HEK293 (cell line): Measurements from ENCODE around the gene SLC25A45.

Source experiments
- BCL11A ChIP-seq: fragments of 450-650 bp; formaldehyde crosslinking; IDR thresholded peaks from 2 replicates; pipeline ENCODE4 v1.5.1; 2016; ENCODE audit warnings: low read depth, missing biosample characterization, missing genetic modification characterization
- BCL11B ChIP-seq: fragments of 450-650 bp; formaldehyde crosslinking; IDR thresholded peaks from 2 replicates; pipeline ENCODE4 v1.5.1; 2016; ENCODE audit warnings: low read depth, missing biosample characterization, missing genetic modification characterization
- IKZF3 ChIP-seq: fragments of 450-650 bp; IDR thresholded peaks from 2 replicates; pipeline ENCODE4 v1.5.0; 2018; ENCODE audit warnings: missing biosample characterization, mild to moderate bottlenecking, missing genetic modification characterization, moderate library complexity
- KLF8 ChIP-seq: fragments of 450-650 bp; formaldehyde crosslinking; IDR thresholded peaks from 2 replicates; pipeline ENCODE4 v1.5.1; 2016; ENCODE audit warnings: missing biosample characterization, missing genetic modification characterization
- OSR2 ChIP-seq: fragments of 450-650 bp; formaldehyde crosslinking; IDR thresholded peaks from 2 replicates; pipeline ENCODE4 v1.5.1; 2016; ENCODE audit warnings: missing biosample characterization, missing genetic modification characterization
- OVOL3 ChIP-seq: fragments of 450-650 bp; formaldehyde crosslinking; IDR thresholded peaks from 2 replicates; pipeline ENCODE4 v1.5.1; 2016; ENCODE audit warnings: missing biosample characterization, missing genetic modification characterization
- PATZ1 ChIP-seq: fragments of 450-650 bp; formaldehyde crosslinking; IDR thresholded peaks from 2 replicates; pipeline ENCODE4 v1.5.1; 2016; ENCODE audit warnings: missing biosample characterization, missing genetic modification characterization
- PRDM2 ChIP-seq: fragments of 450-650 bp; formaldehyde crosslinking; IDR thresholded peaks from 2 replicates; pipeline ENCODE4 v1.5.1; 2016; ENCODE audit warnings: missing biosample characterization, missing genetic modification characterization, borderline replicate concordance
- SCRT1 ChIP-seq: fragments of 450-650 bp; formaldehyde crosslinking; IDR thresholded peaks from 2 replicates; pipeline ENCODE4 v1.5.1; 2016; ENCODE audit warnings: missing biosample characterization, missing genetic modification characterization, borderline replicate concordance
- SETDB1 ChIP-seq: IDR thresholded peaks from one replicate; pipeline ENCODE4 v1.6.1; 2017; ENCODE audit warnings: mild to moderate bottlenecking, low read length, moderate library complexity, mixed read lengths; ENCODE audit not compliant: insufficient read length
- SP7 ChIP-seq: fragments of 450-650 bp; formaldehyde crosslinking; IDR thresholded peaks from 2 replicates; pipeline ENCODE4 v1.5.1; 2016; ENCODE audit warnings: missing biosample characterization, missing genetic modification characterization
- ZBTB8A ChIP-seq: fragments of 450-650 bp; formaldehyde crosslinking; IDR thresholded peaks from 2 replicates; pipeline ENCODE4 v1.5.1; 2016; ENCODE audit warnings: missing biosample characterization, missing genetic modification characterization
- ZFP3 ChIP-seq: fragments of 450-650 bp; formaldehyde crosslinking; IDR thresholded peaks from 2 replicates; pipeline ENCODE4 v1.5.1; 2016; ENCODE audit warnings: low read depth, missing biosample characterization, missing genetic modification characterization
- ZNF155 ChIP-seq: fragments of 450-650 bp; formaldehyde crosslinking; IDR thresholded peaks from 2 replicates; pipeline ENCODE4 v1.5.1; 2016; ENCODE audit warnings: missing biosample characterization, missing genetic modification characterization
- ZNF18 ChIP-seq: fragments of 450-650 bp; formaldehyde crosslinking; IDR thresholded peaks from 2 replicates; pipeline ENCODE4 v1.5.1; 2016; ENCODE audit warnings: missing biosample characterization, missing genetic modification characterization
- ZNF221 ChIP-seq: fragments of 450-650 bp; formaldehyde crosslinking; IDR thresholded peaks from 2 replicates; pipeline ENCODE4 v1.5.1; 2017; ENCODE audit warnings: missing biosample characterization, missing genetic modification characterization, borderline replicate concordance
- ZNF280C ChIP-seq: fragments of 450-650 bp; formaldehyde crosslinking; IDR thresholded peaks from 2 replicates; pipeline ENCODE4 v1.5.1; 2016; ENCODE audit warnings: missing biosample characterization, missing genetic modification characterization
- ZNF324 ChIP-seq: fragments of 450-650 bp; formaldehyde crosslinking; IDR thresholded peaks from 2 replicates; pipeline ENCODE4 v1.5.1; 2016; ENCODE audit warnings: missing biosample characterization, missing genetic modification characterization
- ZNF416 ChIP-seq: fragments of 450-650 bp; formaldehyde crosslinking; IDR thresholded peaks from 2 replicates; pipeline ENCODE4 v1.5.1; 2016; ENCODE audit warnings: missing biosample characterization, missing genetic modification characterization
- ZNF426 ChIP-seq: fragments of 450-650 bp; formaldehyde crosslinking; IDR thresholded peaks from 2 replicates; pipeline ENCODE4 v1.5.1; 2017; ENCODE audit warnings: missing biosample characterization, missing genetic modification characterization, mild to moderate bottlenecking, inconsistent platforms, moderate library complexity
- ZNF473 ChIP-seq: fragments of 450-650 bp; formaldehyde crosslinking; IDR thresholded peaks from 2 replicates; pipeline ENCODE4 v1.5.1; 2017; ENCODE audit warnings: missing biosample characterization, missing genetic modification characterization
- ZNF548 ChIP-seq: fragments of 450-650 bp; formaldehyde crosslinking; IDR thresholded peaks from 2 replicates; pipeline ENCODE4 v1.5.1; 2016; ENCODE audit warnings: missing biosample characterization, missing genetic modification characterization
- ZNF585B ChIP-seq: fragments of 450-650 bp; formaldehyde crosslinking; IDR thresholded peaks from 2 replicates; pipeline ENCODE4 v1.5.1; 2016; ENCODE audit warnings: missing biosample characterization, missing genetic modification characterization
- ZNF596 ChIP-seq: fragments of 450-650 bp; IDR thresholded peaks from 2 replicates; pipeline ENCODE4 v1.5.0; 2018; ENCODE audit warnings: missing biosample characterization, mild to moderate bottlenecking, missing genetic modification characterization, moderate library complexity
- ZNF610 ChIP-seq: fragments of 450-650 bp; formaldehyde crosslinking; IDR thresholded peaks from 2 replicates; pipeline ENCODE4 v1.5.1; 2016; ENCODE audit warnings: missing biosample characterization, missing genetic modification characterization, borderline replicate concordance
- ZNF664 ChIP-seq: fragments of 450-650 bp; formaldehyde crosslinking; IDR thresholded peaks from 2 replicates; pipeline ENCODE4 v1.5.1; 2016; ENCODE audit warnings: missing biosample characterization, missing genetic modification characterization
- ZNF670 ChIP-seq: fragments of 450-650 bp; formaldehyde crosslinking; IDR thresholded peaks from 2 replicates; pipeline ENCODE4 v1.5.1; 2016; ENCODE audit warnings: missing biosample characterization, missing genetic modification characterization, low read depth
- ZNF707 ChIP-seq: fragments of 450-650 bp; formaldehyde crosslinking; IDR thresholded peaks from 2 replicates; pipeline ENCODE4 v1.5.1; 2016; ENCODE audit warnings: missing biosample characterization, missing genetic modification characterization
- ZNF791 ChIP-seq: fragments of 450-650 bp; formaldehyde crosslinking; IDR thresholded peaks from 2 replicates; pipeline ENCODE4 v1.5.1; 2016; ENCODE audit warnings: missing biosample characterization, missing genetic modification characterization

Gene SLC25A45

GRCh38 chr11:65382033-65382803, at the start of gene SLC25A45 (continued):
- no peak for TF ChIP-seq ZNF280C (tag by site-specific recombination)
- no peak for TF ChIP-seq ZNF585B (tag by site-specific recombination)
- TF ChIP-seq SETDB1, result no peak
- TF ChIP-seq ZNF221 (tag by site-specific recombination), result no peak
- TF ChIP-seq ZNF610 (tag by site-specific recombination), result peak; percentile 45; the same call in 1 of the 2 replicates
- no peak for TF ChIP-seq ZNF707 (tag by site-specific recombination)
- TF ChIP-seq SCRT1, result no peak
- peak; percentile 84 for TF ChIP-seq SP7 (tag by site-specific recombination)
- no peak for TF ChIP-seq ZNF548 (tag by site-specific recombination)
- no peak for TF ChIP-seq ZFP3 (tag by site-specific recombination)
- peak; percentile 10; the same call in 1 of the 2 replicates for TF ChIP-seq ZNF18 (tag by site-specific recombination)
- no peak for TF ChIP-seq ZNF791
- TF ChIP-seq ZNF416 (tag by site-specific recombination), result no peak
- TF ChIP-seq OSR2 (tag by site-specific recombination), result peak; percentile 68
- no peak for TF ChIP-seq ZNF664 (tag by site-specific recombination)
- peak; percentile 95 for TF ChIP-seq ZBTB8A (tag by site-specific recombination)
- TF ChIP-seq ZNF670 (tag by site-specific recombination), result no peak
- TF ChIP-seq BCL11B (tag by site-specific recombination), result peak; percentile 18; the same call in 1 of the 2 replicates
- peak; percentile 87; the same call in 1 of the 2 replicates for TF ChIP-seq KLF8 (tag by site-specific recombination)
- peak; percentile 75 for TF ChIP-seq BCL11A (tag by site-specific recombination)
- TF ChIP-seq PRDM2 (tag by site-specific recombination), result no peak
- TF ChIP-seq PATZ1 (tag by site-specific recombination), result peak; percentile 99
- TF ChIP-seq ZNF426 (tag by site-specific recombination), result no peak
- TF ChIP-seq IKZF3 (tag by site-specific recombination), result peak; percentile 98
- TF ChIP-seq ZNF473, result no peak
- TF ChIP-seq ZNF324, result no peak; the same call in 1 of the 2 replicates
- TF ChIP-seq ZNF596 (tag by site-specific recombination), result peak; percentile 68
- no peak for TF ChIP-seq OVOL3 (tag by site-specific recombination)
- TF ChIP-seq ZNF155, result no peak
